GM18520 (cell line): ENCODE results near the gene TENT5C.

Experiments
- ATAC-seq: cut with Tn5 transposase; IDR thresholded peaks from one replicate; pipeline ENCODE4 v1.9.1; 2021; ENCODE audit not compliant: unreplicated experiment

TENT5C gene

DNA sequence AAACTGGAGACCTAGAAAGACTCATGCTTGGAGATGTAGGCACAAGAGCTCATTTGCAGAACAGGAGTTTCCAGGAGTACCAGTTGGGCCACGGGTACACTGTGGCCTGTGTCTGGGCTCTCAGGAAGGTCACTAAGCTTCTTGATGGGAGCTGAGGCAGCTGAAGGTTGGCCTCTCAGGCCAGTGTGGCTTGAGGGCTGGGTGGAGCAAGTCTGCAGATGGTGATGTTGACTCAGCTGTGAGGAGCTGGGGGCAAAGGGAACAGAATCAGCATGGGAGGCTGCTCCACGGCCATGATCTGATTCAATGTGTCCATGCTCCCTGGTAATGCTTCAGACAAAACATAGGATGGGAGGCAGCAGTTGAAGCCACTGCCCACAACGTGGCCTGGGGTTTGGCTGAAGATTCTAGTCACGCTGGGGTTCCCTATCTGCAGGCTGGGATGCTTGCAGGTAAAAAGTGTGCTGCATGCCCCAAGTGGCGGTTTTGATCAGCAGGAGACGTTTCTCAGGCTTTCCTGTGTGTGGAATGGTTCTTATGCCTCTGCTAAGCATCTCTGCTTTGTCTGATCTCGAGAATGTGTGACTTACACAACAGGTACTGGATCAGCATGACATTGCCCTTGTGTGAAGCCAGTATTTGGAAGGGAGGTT, 15.4 kb upstream of the TENT5C start:
- ATAC-seq: no peak

- ATAC-seq: no peak
Observed at GRCh38 chr1:117591252-117591651, 14.6 kb upstream of the TENT5C start.

GRCh38 chr1:117592155-117592554, 13.7 kb upstream of the TENT5C start:
- ATAC-seq: no peak

DNA sequence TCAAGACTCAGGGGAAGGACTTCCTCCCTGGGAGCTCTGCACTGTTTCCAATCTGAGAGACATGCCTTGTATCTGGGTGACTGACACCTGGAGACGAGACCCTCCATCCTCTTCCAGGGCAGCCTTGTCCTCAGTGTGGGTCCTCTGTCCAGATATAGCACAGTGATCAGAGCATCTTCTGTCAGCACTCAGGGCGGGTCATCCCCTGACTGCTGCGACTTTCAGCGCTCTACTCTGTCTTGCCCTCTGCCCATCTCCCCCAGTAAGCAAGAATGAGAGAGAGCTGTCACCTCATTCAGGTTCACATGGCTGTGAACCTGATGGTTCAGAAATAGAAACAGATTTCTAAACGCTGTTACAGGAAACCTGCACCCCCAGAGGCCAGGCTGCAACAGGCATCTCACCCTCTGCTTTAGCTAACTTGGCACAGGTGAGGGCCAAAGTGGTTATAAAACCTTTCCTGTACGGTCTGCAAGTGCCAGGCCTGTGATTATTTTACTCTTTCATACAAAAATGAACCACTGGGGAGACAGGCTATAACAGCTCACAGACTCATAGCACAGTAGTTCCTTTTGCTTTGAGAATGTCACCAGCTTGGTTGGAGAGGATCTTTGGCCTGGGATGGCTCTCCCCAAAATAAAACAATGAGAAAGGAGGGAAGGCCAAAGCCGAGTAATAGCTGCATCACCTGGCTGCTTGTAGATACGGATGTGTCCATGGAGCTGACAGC, 11.4 kb upstream of the TENT5C start:
- ATAC-seq: no peak

GRCh38 chr1:117596023-117596720, 9.7 kb upstream of the TENT5C start:
- ATAC-seq: no peak

DNA sequence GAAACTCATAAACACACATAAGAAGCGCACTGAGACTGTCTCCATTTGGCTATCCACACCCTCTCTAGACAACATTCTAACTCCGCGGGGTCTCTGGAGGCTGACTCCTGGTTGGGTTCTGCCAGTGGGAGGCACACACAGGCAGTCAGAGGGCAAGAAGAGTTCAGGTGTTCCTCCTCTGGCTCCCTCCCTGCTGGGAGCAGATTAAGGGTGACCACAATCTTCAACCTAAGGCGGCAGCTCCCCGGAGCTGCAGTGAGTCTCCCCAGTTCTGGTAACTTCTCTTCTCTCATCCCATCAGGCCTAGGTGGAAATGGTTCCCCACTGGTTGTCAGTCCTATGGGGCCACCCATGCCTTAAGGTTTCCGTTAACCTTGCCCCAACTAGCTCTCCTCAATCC, 7.4 kb upstream of the TENT5C start:
- ATAC-seq: no peak

DNA sequence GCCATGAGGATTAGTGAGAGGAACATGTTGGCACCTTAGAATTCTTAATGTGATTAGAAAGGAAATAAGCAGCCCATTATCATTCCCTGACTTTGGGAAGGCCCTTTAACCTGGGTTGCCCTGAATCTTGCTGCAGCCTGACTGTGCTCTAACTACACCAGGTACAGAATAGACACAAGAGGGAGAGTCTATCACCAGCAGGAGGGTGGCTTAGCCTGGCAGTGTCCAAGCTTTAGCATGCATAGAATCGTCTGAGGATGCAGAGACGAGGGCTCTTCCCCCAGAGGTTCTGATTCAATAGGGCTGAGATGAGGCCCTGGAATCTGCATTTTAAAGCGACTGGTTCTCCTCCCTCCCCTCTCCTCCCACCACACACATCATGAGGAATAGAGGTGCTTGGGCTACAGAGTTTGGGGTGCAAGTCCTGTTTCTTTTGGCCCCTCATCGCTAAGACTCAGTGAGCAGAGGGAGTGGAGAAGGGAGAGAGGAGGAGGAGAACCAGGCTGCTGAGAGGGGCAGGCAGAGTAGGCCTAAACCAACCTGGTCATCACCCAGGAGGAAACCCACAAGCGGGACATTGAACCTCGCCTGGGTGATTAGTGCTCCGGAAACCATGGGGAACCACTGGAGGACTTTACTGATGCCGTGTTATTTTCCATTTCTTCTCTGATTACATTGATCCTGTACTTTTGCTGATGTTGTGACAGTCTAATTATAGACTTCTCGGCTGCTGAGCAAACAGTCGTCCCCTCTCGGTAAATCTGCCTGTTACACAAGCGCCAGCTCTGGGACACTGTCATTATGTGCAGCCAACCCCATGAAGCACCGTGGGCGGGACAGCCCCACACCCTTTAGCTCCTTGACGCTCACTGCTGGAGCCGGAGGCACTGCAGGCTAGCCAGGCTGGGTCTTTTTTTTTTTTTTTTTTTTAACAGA, 6.3 kb upstream of the TENT5C start:
- ATAC-seq: no peak

GRCh38 chr1:117600325-117600943, 5.4 kb upstream of the TENT5C start:
- ATAC-seq: no peak

DNA sequence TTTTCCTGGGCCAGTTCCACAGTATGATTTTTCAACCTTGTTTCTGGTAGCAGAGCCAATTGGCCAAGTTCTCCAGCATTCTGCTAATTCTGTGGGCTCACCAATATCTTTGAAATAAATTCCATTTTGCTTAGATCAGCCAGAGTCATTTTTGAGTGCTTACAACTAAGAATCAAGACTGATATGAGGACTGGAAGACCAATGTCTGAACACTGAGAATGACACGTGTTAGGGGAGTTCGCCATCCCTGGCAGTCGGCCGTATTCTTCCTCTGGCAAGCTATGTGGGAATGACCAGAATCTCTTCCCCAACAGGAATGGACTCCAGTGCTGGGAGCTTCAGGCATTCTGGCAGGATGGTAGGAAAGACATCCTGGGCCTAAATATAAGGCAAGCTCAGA, 4.9 kb upstream of the TENT5C start:
- no peak for ATAC-seq

- ATAC-seq: no peak
Observed at GRCh38 chr1:117602862-117603261, 3.0 kb upstream of the TENT5C start.

DNA sequence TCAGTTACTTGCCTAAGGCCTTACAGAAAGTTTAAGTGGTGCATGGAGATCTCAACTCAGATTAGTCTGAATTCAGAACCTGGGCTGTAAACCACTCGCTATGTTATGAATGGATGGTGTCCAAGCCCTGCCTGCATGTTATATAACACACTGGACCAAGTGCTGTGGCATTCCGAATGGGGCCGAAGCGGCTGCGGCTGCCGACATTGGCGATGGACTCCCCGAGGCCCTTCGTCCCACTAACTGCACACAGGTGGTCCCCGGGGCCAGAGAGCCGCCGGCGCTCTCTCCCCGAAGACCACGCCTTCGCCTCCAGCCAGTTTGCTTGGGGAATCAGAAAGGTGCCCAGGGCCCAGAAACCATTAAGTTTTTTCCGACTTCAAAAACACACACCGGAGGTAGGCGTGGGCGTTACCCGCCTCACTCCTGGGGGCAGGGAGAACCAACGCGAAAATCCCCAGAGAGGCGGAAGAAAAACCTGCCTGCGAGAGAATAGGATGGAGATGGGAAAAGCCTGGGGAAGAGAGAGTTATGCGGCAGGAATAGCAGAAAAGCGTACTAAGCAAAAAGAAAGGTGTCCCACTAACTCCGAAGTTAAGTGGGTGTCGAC, 579 bp upstream of the TENT5C start:
- peak; percentile 6 for ATAC-seq

GRCh38 chr1:117606649-117607430, 992 bp downstream of the TENT5C start:
- no peak for ATAC-seq

DNA sequence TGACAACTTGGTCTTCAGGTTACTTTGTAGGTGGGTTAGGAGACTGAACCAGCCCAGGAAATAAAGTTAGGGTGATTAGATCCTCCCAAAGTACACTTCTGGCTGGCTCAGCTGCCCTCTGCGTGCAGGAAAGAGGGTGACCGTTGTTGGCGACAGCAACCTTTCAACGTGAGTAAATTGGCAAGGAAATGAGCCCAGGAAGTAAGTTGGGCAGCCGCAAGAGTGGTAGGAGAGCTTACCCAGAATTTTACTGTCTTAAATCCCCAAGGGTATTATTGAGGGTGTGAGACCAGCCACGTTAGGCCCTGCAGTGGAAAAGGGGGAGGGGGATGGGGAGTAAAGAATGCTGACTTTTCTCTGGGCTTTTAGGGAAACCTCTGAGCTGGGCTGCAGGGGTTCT, 1.6 kb downstream of the TENT5C start:
- ATAC-seq: no peak

DNA sequence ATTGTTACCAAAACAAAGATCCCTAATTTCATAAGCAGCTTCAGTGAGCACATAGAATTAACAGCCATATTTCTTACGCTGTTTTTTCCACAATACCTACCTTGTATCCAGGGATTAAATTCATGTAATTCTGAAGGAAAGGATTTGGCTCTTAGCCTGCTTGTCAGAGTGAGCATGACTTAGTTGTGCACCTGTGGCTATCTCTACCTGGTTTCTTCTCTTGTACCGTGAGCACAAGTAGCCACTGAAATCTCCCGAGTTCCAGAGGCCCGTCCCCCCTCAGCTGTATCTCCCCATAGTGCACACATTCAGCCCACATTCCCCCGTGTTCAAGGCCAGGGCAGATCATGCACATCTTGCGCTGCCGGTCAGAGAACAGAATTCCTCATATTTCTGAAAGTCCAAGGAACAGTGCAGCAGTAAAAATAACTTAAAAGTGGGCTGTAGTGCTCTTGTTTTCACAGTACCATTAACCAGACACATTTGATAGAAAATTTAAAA, 2.3 kb downstream of the TENT5C start:
- ATAC-seq: no peak

DNA sequence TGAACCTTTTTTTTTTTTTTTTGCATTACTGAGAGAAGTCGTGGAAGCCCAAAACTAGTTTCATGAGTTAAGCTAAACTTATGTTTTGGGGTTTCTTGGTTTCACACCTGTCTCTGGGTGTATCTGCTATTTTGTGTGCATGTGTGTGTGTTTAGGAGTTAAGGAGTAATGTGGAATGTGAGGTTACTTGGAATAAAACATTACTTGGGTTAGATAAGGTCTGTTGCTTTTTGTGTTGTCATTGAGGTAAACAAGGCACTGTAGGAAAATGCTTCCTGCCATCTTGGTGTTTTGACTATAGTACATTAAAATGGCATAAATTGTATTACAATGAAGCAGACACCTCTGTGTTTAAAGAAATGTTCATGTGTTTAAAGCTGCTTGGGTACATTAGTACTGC, 2.9 kb downstream of the TENT5C start:
- ATAC-seq: no peak

DNA sequence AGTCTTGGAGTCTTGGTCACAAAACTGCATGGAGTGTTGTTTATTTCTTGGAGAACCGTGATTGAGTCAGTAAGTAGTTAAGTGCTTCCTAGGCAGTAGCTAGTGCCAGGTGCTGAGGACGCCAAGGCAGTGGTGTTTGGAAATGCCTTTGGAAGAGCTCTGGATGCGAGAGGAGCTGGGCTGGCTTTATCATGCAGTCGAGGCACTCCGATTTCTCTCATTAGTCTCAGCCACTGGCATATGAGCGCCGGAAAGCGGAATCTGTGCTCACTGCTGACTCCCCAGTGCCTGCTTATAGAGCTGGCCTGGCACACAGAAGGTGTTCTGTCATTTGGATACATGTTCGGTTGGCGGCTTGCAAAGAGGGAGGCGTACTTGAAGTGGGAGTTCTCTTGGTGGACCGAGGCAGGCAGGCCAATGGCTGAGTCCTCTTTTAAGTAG, 3.6 kb downstream of the TENT5C start:
- ATAC-seq: no peak

- ATAC-seq: no peak
Observed at GRCh38 chr1:117610036-117610435, 4.2 kb downstream of the TENT5C start.

DNA sequence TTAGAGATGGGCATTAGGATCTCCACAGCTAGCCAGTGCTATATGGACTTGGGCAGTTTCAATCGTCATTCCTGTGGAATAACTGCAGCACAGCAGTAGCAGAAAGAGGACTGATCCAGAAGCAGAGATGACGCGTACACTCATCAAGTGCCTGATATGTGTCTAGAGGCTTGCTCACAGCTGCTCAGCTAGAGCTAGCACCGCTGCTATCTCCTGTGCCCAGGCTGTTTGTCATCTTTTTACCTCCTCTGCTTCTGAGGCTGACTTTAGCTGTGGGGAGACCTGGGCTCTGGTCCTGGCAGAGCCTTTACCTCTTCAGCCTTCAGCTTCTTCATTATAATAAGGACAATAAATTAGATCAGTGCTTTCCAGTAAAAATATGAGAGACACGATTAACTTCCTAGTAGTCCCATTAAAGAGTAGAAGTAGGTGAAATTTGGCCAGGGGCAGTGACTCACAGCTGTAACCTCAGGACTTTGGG, 5.3 kb downstream of the TENT5C start:
- no peak for ATAC-seq

DNA sequence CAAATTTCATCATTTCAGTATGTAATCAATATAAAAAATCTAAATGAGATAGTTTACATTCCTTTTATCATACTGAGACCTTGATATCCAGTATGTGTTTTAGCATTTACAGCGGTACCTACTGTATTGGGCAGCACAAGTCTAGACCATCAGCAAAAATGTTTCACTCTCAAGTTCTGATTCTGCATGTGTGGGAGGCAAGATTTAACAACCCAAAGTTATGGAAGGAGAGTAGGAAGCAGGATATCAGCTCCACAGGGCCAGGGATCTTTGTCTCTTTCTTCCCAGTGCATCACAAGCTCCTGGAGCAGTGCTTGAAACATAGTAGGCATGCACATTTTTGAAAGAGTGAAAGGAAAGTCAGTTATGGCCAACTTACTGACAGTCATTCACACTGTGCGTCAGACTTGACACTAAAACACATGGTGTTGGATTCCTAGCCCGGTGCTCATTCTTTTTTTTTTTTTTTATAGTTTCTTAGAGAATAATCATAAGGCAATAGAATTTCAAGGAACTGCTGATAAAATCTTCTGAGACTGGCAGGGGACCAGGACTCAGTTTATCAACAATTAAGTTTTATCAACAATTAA, 6.1 kb downstream of the TENT5C start:
- ATAC-seq: no peak
